Urothelium cell line (cell line): ENCODE results near the gene UROS.

ENCODE experiments used
- DNase-seq: peaks from one replicate; pipeline ENCODE4 v3.0.0; 2011; ENCODE audit warnings: low spot score, mixed read lengths
- FAIRE-seq: peaks from 2 replicates; lab custom pipeline; 2011; peaks lifted over from hg19 to GRCh38; lab: Jason Lieb, UNC

Gene UROS

DNA sequence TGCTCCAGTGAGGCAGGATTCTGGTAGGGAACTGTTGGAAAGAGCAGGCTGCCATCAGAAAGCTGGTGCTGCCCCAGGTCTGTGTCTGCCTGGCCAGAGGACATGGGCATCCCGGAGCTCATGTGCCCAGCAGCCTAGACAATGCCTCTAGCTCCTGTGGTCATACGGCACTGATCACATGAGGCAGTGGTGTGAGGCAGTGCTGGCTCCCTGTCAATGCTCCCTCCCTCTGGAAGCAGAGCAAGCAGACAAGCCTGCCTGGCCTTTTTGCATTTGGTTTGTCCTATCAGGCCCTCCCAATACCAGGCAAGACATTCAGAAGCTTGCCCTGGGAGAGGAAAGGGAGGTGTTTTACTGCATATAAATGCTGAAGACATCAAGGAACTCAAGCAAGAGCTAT is 27.9 kb downstream of the UROS start:
- DNase-seq (no peak), FAIRE-seq (no peak)

DNA sequence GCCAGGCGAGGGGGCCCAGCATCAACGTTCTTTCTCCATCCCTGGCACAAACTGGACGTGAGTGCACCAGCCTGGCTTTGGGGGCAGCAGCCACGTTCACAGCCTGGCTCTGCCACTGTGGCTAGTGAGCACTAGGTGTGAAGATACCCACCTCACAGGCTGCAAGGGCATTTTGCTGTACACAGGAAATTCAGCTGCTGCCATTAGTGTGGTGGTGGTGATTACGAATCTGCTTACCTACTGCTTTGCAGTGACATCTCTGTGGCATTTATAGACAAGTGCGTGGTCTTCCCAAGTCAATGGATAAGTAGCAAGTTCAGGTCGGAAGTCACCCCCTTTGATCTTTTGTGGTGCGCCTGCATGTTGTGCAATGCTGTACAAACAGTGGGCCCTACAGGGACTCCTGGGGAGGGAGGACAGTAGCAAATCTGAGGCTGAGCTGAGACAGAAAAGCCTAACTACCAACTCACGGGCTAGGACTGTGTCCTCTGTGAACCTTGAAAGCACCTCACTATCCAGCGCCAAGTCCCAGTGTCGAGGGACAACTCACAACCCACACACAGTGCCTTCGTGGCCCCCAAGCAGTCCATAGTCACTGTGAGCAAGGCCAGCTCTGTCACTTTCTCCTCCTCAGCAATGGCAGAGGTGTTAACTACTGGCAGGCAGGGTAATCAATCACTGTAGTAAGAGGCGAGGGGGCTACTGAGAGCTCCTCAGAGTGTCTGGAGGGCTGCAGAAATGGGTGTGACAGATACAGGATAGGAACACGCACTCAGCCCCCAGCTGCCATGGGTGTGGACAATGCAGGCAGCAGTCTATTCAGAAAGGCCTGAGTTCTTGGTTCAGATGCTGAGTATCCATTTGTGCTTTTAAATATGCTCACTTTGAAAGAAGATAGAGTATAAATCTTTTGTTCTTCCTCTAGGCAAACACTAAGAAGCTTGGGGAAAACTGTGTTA is 30.4 kb downstream of the UROS start:
- DNase-seq (no peak), FAIRE-seq (no peak)

DNA sequence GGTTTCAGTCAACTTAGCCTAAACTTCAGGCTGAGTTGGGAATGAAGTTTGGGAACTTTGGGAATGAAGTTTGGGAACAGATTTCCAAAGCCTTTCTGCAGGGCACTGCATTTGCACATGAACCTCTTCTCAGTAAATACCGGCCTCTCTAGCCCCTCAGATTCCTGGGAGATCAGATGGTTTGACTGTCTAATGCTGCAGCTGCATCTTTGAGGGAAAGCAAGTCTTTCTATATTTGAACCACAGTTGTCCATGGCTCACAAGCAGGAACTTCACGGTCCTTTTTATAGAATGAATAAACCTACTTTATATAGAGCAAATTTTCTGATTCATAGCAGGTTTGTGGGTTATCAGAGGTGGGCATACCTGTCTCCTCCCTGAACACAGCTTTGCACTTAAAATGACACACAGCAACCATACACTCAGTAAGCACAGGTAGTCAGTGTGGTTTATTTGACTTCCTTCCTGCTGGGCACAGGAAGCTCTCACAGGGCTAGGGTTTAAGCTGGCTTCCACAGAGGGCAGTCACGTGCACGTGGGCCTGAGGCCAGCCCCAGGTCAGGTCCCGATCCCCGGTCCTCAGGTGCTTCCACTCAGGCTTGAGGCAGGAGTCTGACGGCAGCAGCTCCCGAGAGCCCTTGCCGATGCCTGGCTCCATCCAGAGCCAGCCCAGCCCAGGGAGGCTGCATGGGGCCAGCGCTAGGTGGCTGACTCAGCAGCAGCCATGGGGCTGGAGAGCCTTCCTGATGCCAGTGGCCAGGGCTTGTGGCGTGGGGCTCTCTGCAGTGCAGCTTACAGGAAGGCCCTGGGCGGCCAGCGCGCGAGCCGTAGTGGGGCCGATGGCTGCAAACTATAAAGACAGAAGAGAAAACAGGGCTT is 34.7 kb downstream of the UROS start:
- FAIRE-seq = no peak

DNA sequence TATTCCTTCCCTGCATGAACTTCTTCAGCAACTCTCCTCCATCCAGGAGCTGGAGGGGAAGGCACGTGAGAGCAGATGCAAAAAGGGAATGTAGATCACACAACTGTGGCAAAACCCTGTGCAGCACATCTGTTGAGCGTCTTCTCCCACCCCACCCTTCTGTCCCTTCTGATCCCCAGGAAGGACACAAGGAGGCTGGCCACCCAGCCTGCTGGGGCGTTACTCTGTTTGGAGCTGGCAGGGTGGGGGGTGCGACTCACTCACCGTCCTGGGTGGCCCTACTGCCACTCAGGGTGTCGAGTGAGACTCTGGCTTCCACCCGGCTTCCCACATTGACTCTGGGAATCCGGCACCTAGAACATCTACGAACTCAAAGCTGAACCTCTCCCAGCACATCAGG is 37.3 kb downstream of the UROS start:
- FAIRE-seq (no peak), DNase-seq (no peak)

More for the DNA sequence above, 34.7 kb downstream of the UROS start:
- no peak for DNase-seq

DNA sequence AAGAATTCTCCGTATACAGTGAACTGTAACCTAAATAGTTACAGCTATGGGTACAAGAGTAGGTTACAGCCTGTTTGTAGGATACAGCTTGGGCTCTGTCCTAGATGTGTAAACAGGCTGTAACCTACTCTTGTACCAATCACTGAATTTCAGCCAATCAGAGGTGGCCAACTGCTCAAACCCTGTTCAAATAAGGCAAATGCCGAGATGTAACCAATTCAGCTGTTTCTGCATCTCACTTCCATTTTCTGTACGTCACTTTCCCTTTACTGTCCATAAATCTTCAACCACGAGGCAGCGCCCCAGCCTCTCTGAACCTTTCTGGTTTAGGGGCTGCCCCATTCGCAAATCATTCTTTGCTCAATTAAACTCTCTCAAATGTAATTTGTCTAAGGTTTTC is 39.1 kb downstream of the UROS start:
- DNase-seq (no peak), FAIRE-seq (no peak)

DNA sequence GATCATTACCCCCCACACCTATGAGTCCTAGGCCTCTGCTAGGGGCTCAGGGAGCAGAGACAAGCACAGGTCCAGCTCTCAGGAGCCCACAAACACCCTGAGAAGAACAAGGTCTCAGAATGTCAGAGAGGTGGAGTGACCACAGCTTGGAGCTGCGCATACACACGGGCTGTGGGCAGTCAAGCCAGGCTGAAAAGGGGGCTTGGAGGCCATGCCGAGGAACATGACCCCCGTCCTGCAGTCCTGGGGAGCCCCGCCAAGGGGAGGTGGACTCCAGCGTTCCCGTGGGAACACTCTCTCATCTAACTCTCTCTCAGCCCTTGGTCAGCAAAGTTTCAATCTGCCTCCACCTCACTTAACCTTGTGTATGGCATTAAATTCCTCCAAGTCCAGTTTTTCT is 39.6 kb downstream of the UROS start:
- FAIRE-seq = no peak
- DNase-seq = no peak

DNA sequence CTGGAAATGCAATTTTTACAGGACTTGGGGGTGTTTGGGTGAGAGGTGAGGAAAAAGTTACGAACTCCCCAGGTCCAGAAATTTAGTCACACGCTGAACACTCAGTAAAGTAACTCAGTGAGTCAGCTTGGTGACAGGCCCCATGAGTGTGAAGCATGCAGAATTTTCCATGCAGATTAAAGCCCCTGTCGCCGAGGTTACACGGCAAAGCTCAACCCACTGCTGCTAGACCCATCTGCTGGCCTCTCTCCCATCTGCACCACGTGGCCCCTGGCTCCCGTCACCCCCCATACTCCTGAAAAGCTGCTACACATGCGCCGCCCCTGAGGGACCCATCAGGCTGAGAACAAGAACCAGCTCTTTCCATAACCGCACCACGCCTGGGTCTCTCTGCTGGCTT is 40.4 kb downstream of the UROS start:
- DNase-seq = no peak
- FAIRE-seq = no peak

DNA sequence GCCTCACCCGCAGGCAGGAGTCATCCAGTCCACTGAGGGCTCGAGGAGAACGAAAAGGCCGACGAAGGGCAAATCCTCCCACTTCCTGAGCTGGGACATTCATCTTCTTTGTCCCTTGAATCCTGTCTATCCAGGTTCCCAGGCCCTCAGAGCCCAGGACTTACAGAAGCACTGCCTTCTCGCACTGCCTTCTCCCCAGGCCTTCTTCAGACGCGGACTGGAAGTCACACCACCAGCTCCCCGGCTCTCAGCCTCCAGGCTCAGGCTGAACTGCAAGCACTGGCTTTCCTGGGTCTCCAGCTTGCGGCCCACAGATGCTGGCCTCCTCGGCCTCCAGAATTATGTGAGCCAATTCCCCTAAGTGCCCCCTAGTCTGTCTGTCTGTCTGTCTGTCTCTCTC is 41.0 kb downstream of the UROS start:
- FAIRE-seq = no peak
- no peak for DNase-seq

DNA sequence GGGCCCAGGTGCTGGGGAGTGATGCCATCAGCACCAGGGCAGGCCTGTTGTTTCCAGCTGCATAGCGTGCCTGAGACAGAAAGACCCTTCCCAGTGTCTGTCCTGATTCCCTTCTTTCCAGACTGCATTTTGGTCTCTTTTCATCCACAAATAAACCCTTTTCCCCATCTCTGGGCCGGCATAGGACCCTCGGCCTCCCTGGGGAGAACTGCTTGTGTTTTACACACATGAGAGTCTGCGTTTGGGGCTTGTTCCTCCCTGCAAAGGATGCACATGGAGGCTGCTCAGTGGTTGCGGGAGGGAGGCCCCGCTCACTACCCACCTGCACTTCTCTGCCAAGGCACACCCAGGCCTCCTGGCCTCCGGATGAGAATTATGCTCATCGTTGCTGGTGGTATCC is 41.7 kb downstream of the UROS start:
- DNase-seq (no peak), FAIRE-seq (no peak)

DNA sequence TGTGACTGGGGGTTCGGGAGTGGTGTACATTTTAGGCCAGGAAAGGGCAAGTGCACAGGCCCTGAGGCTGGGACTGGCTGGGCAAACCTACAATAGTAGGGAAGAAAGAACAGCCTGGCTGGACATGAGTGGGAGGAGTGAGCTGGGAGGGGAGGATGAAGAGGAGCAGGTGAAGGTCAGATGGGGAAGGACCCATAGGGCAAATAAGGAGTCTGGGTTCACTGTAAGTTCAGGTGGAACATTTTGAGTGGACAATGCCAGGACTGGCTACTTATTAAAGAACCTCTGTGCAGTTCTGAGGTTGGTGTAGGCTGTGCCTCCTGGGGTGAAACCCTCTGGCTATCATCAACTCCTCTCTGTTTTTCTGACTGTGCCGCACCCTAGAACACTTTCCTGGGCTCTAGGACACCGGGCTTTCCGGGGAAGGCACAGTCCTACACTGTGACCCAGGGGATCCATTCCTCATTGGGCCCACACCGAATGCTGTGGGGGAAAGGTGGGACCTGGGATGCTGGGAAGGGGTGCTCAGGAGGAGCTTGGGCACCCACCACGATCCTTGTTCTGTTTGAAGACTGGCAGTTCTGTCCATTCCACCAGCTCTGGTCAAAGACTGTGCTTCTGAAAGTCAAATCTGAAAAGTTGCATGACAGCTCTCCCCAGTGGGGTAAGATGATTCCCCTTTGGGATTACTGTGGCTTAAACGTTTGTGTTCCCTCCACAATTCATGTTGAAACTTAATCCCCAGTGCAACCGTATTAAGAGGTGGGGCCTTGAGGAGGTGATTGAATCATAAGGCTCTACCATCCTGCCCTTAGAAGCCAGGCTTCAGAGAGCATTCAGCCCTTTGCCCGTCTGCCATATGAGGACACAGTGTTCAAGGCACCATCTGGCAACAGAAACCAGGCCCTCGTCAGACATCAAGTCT is 43.4 kb downstream of the UROS start:
- DNase-seq = no peak
- FAIRE-seq = no peak

DNA sequence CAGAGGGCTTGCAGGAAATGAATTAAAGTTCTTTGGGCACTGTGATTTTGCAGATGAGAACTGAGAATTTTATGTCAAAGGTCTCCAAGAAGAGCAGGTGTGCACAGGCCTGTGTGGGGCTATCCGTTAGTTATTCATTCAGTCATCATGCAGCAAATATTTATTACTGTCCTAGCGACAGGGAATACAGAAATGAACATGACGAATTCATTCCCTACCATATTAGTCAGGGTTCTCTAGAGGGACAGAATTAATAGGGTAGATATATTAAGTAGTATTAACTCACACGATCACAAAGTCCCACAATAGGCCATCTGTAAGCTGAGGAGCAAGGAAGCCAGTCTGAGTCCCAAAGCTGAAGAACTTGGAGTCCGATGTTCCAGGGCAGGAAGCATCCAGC is 44.5 kb downstream of the UROS start:
- FAIRE-seq = no peak
- no peak for DNase-seq

DNA sequence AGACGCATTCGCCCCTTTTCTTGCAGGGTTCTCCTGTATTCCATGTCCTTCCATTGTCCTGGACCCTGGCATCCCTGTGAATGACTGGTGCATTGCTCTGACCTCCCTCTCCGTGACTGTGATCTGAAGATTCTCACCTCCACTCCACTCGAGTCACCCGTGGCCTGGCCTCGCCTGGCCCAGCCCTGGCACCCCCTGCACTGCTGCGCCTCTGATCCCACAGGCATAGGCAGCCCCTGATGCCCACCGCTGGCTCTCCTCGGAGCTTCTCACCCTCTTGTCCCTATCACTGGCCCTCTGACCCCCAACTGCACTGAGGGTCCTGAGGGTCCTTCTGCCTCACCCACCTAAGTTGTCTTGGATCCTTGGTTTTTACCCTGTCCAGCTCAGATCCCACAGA is 45.3 kb downstream of the UROS start:
- DNase-seq (no peak), FAIRE-seq (no peak)

DNA sequence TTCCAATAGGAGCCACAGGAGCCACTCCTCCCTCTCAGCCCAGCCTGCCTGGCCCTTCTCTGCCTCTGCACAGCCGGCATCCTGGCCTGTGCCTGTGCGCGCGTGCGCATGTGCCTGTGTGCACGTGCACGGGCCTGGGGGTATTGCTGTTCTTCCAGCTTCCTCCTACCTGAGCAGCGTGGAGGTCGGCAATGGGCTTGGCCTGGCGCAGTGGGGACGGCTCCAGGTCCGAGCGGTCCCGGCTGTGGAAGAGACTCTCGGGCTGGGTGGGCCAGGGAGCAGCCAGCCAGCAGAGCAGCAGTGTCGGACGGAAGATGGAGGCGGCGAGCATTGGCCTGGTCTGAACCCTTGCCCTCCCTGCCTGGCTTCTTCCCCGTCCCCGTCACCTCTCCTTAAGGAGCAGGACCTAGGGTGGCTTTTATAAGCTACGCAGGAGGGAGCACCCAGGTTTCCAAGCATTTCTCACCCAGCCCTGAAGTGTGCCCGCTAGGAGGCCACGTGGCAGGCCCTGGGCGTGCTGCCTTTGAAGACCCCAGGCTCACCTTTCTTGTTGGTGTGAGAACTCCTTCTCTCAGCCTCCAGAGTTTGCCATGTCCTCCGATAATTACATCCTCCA is 47.5 kb downstream of the UROS start, which contains the start of gene MMP21:
TSS of gene MMP21 (minus strand) at position 331 of the 616 bp plus-strand sequence. CDS start at position 331, 0 bp downstream.
- FAIRE-seq = no peak

DNA sequence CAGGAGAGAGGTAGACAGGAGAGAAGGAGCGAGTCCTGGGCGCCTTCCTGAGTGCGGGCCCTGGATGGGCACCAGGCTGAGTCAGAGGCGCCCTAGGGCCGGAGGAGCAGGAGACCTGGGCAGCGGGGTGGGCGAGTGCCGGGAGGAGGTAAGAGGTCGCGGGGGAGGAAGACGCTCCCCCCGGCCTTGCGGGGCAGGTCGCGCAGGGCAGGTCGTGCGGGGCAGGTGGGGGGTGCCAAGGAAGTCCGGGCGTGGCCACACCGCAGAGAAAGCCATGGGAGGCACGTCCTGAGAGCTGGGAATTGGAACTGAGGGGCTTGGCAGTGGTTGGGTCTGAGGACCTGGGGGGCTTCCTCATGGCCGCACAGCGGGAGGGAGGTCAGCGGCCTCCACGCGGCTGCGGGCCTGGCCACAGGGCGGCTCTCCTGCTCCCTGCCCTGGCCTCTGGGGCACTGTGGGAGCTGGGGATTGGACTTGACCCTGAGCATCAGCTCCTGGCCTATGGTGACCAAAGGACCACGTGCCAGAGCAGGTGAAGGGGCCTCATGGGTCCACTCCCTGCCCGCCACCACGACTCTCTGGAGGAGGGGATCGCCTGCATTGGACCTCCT is 48.4 kb downstream of the UROS start:
- no peak for DNase-seq
- no peak for FAIRE-seq

More for the DNA sequence above, 47.5 kb downstream of the UROS start, which contains the start of gene MMP21:
- no peak for DNase-seq

DNA sequence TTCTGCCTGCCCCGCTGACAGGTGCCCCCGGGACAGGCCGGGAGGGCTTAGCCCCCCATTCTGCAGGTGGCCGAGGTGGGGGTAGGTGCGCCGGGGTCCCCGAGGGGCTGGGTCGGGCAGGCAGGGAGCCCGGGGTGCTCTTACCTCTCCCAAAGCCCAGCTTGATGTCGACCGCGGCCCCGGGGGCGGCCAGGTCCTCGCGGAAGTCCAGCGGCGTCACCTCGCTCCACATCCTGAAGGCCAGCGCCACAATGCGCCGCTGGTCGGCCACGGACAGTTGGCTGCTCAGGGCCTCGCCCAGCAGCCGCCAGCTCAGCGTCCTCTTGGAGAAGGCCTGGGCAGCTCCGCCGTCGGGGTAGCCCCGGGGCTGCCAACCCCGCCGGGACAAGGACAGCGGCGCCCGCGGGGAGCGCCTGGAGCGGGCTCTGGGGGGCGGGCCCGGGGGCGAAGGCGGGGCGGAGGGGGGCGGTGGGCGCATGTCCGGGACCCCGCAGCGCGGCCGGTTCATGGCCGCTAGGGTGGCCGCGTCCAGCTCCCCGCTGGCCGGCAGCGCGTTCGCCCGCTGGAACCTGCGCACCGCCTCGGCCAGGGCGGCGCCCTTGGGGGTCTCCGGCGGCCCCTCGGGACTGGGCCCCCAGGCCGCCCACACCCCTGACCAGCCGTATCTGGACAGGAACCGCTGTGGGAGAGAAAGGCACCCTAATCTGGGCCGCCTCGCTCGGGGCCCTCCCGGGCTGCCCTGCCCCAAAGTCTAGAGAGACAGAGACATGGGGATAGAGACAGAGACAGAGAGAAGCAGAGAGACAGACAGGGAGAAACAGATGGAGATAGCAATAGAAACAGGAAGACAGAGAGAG is 49.1 kb downstream of the UROS start:
- FAIRE-seq (no peak), DNase-seq (no peak)

DNA sequence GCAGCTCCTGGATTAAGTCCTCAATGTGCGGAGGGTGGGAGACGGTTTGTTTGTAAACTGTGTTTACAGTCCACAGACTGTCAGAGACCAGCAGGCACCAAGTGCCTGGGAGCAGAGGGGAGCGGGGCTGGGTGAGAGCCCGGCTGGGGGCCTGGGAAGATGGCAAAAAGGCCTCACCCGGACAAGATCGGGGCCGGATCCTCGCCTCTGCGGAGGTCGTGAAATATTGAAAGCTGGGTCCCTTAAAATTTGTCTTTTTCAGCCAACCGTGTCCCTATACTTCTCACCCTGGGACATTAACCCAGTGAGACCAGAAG is 50.2 kb downstream of the UROS start:
- no peak for FAIRE-seq

DNA sequence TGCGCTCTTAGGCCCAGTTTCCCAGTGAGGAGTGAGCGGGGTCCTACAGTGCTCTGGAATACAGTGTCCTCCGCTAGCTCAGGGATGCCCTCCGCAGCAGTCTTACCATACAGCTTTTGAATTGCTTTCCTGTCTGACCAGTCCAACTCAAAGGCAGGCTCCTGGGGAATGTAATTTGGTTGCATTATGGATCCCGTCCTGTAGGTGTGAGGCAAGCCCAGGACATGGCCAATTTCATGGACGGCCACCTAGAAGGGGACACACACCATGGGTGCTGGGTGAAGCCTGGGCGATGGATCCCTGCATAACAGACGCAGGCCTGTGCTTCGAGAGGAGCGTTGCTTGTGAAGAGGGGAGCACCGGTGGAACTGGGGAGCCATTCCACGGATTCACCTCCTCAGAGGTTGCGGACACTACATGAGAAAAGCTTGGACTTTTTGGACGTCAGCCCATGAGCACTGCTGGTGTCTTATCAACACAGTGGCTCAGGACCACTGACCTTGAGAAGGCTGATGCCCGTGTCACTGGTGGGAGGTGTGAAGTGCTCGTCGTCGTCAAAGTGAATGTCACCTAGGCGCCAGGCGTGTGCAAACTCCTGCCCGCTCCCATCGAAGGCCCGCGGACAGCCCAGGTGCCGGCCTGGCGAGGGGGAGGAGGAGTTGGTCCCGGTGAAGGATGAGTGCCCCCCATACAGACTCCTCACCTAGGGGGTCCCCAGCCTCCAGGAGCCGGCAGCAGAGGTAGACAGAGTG is 50.8 kb downstream of the UROS start:
- FAIRE-seq = no peak
- no peak for DNase-seq

More for the DNA sequence above, 50.2 kb downstream of the UROS start:
- no peak for DNase-seq

DNA sequence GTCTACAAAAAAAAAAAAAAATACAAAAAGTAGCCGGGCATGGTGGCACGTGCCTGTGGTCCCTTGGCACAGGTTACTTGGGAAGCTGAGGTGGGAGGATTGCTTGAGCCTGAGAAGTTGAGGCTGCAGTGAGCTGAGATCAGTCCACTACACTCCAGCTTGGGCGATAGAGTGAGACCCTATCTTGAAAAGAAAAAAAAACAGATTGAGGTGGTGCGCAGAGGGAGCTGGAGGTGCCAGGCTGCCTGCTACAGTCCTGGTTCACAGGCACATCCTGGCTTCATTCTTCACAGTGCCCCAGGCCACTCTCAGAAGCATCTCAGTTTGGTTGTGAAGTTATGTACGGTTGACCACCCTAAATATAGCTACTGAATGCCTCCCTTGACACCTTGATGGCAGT is 52.2 kb downstream of the UROS start:
- DNase-seq (no peak), FAIRE-seq (no peak)
